GM12878 (cell line): ENCODE results near the gene TMEM182. TPM values are rescaled to one million over a fixed set of nuclear protein-coding genes. Genes with fewer than 3 reads are reported as not detected.

ENCODE experiments used
- ATAC-seq: fragments of 200-7000 bp; cut with Tn5 transposase; 3 replicates; pipeline ENCODE4 v1.9.1; 2020; ENCODE audit warnings: mild to moderate bottlenecking, moderate library complexity
- BruUV-seq: library from RNA; stranded (reverse); fragments of 400-500 nt; replicated peaks from 2 replicates; lab custom pipeline; 2021; lab: Mats Ljungman, UMichigan
- CTCF ChIA-PET: fragments of 300-600 bp; sonication (Branson Sonifier 250); formaldehyde crosslinking; extraction: SDS; loops from one replicate; lab custom pipeline; 2021; ENCODE audit warnings: inconsistent platforms; lab: Yijun Ruan, JAX
- POLR2A ChIA-PET: fragments of 350-600 bp; formaldehyde crosslinking; extraction: SDS; loops from one replicate; lab custom pipeline; 2021; ENCODE audit warnings: inconsistent platforms; lab: Charles Lee
- RAD21 ChIA-PET: fragments of 300-600 bp; sonication (Branson Sonifier 250); formaldehyde crosslinking; loops from one replicate; lab custom pipeline; 2023; ENCODE audit warnings: antibody characterized with exemption; ENCODE audit not compliant: unreplicated experiment; lab: Charles Lee
- SMC1A ChIA-PET: fragments of 300-600 bp; sonication (Branson Sonifier 250); formaldehyde crosslinking; loops from one replicate; lab custom pipeline; 2023; ENCODE audit not compliant: unreplicated experiment, uncharacterized antibody; lab: Charles Lee
- DNase-seq: peaks from one replicate; pipeline ENCODE4 v3.0.0-alpha.2; 2011; ENCODE audit warnings: low read depth, low spot score
- FAIRE-seq: peaks from 3 replicates; lab custom pipeline; 2011; peaks lifted over from hg19 to GRCh38; lab: Jason Lieb, UNC
- H2AFZ ChIP-seq: 2 replicates; pipeline ENCODE4 v1.6.0; 2011; ENCODE audit warnings: low read depth, low read length, control low read depth; ENCODE audit not compliant: control insufficient read depth
- H3K27ac ChIP-seq: 2 replicates; pipeline ENCODE4 v1.5.1; 2011; ENCODE audit warnings: control low read depth; ENCODE audit not compliant: control insufficient read depth, insufficient read depth
- H3K27me3 ChIP-seq, 2 experiments: replicated peaks in 1 of 2; 2 replicates each; pipeline versions ENCODE4 v1.6.0 to v1.6.1; 2011; ENCODE audit warnings: low read length in 1 of 2; ENCODE audit not compliant: control insufficient read depth in 2 of 2, insufficient read depth in 2 of 2
- H3K36me3 ChIP-seq, 2 experiments: 2 replicates each; pipeline ENCODE4 v1.5.1; 2011; ENCODE audit warnings: low read length in 1 of 2; ENCODE audit not compliant: control insufficient read depth in 2 of 2, insufficient read depth in 2 of 2
- H3K4me1 ChIP-seq: 2 replicates; pipeline ENCODE4 v1.6.1; 2011; ENCODE audit warnings: mild to moderate bottlenecking, low read length, moderate library complexity, mixed read lengths; ENCODE audit not compliant: control insufficient read depth, insufficient read depth
- H3K4me2 ChIP-seq: 2 replicates; pipeline ENCODE4 v1.6.0; 2011; ENCODE audit warnings: control low read depth; ENCODE audit not compliant: control insufficient read depth, insufficient read depth
- H3K4me3 ChIP-seq: fragments of 200-600 bp; sonication (generic); 2 replicates; pipeline ENCODE4 v1.5.1; 2016
- H3K79me2 ChIP-seq: 2 replicates; pipeline ENCODE4 v1.6.0; 2011; ENCODE audit warnings: low read length; ENCODE audit not compliant: control insufficient read depth, insufficient read depth
- H3K9ac ChIP-seq: 2 replicates; pipeline ENCODE4 v1.8.0; 2011; ENCODE audit warnings: low read length, control low read depth, mixed read lengths; ENCODE audit not compliant: control insufficient read depth, insufficient read depth
- H3K9me3 ChIP-seq: replicated peaks from 3 replicates; pipeline ENCODE4 v1.5.1; 2011; ENCODE audit warnings: mild to moderate bottlenecking, low read length; ENCODE audit not compliant: control insufficient read depth, insufficient read depth
- H4K20me1 ChIP-seq: 2 replicates; pipeline ENCODE4 v1.6.0; 2011; ENCODE audit not compliant: control insufficient read depth, insufficient read depth
- CTCF ChIP-seq, 3 experiments: IDR thresholded peaks in 2 of 3; conservative IDR thresholded peaks in 1 of 3; 2 replicates each; pipeline ENCODE4 v1.5.1; 2011; ENCODE audit warnings: low read depth in 3 of 3, low read length in 3 of 3, mild to moderate bottlenecking in 3 of 3, control low read depth in 2 of 3, moderate library complexity in 2 of 3, inconsistent platforms in 1 of 3, mixed read lengths in 1 of 3; ENCODE audit not compliant: control insufficient read depth in 2 of 3, insufficient read depth in 1 of 3; ENCODE audit errors: extremely low read depth in 1 of 3
- NKRF ChIP-seq: fragments of 450-650 bp; conservative IDR thresholded peaks from 2 replicates; pipeline ENCODE4 v1.6.1; 2017; ENCODE audit warnings: mild to moderate bottlenecking, moderate library complexity
- RAD21 ChIP-seq: IDR thresholded peaks from 2 replicates; pipeline ENCODE4 v1.6.1; 2011; ENCODE audit warnings: mild to moderate bottlenecking, low read depth, low read length, moderate library complexity; ENCODE audit not compliant: insufficient read depth
- SMC3 ChIP-seq: IDR thresholded peaks from 2 replicates; pipeline ENCODE4 v1.6.1; 2011; ENCODE audit warnings: low read length, improper control_type of control experiment, borderline replicate concordance
- YY1 ChIP-seq: IDR thresholded peaks from 2 replicates; pipeline ENCODE4 v1.6.1; 2011; ENCODE audit warnings: low read depth, mild to moderate bottlenecking, low read length
- whole genome bisulfite sequencing: methylation state at CpG from one replicate; pipeline ENCODE4 v1.1.6; 2016; ENCODE audit warnings: low lambda C conversion rate; ENCODE audit not compliant: insufficient replicate concordance, insufficient coverage; ENCODE audit errors: missing lambda C conversion rate; 5-methylcytosine and 5-hydroxymethylcytosine counted together
- in situ Hi-C: fragments of 300-500 bp; cut with MboI; formaldehyde crosslinking; loops from 9 replicates; pipeline ENCODE4 v1.14.3; 2018; ENCODE audit warnings: mixed read lengths
- intact Hi-C: fragments of 100-400 bp; cut with micrococcal nuclease; formaldehyde crosslinking; loops from one replicate; pipeline ENCODE4 v1.14.2; 2022; ENCODE audit not compliant: unreplicated experiment
- polyA plus RNA-seq, 11 experiments: library from polyadenylated mRNA; depleted of rRNA in 4 of 11; unstranded in 6 of 11; stranded (reverse) in 5 of 11; fragments of >200 nt; fragmentation: Nextera tagmentation in 4 of 11; fragmentation: Illumina TruSeq in 1 of 11; extraction: Ambion mirVana in 4 of 11; extraction: Trizol in 1 of 11; gene quantifications; 1 replicate in 1 of 11; 2 replicates in 10 of 11; pipeline versions ENCODE4 v1.2.1 to v1.2.3, GENCODE V29; 2011 to 2016; ENCODE audit warnings: inconsistent platforms in 2 of 11, missing spikeins in 2 of 11, low read depth in 1 of 11
- total RNA-seq, 4 experiments: library from RNA; depleted of rRNA in 3 of 4; stranded (reverse); fragments of >200 nt in 3 of 4; fragmentation: Illumina TruSeq in 1 of 4; extraction: Trizol in 1 of 4; gene quantifications; 2 replicates each; pipeline versions ENCODE4 v1.2.1 to v1.2.3, GENCODE V29; 2013 to 2021

TMEM182 gene
- total and polyA plus RNA-seq, 10 of the 15 experiments (the other 5 are each of a cell fraction or from before 2014, with no cell fraction given), result 1.8 to 5.4 (median 3.1) TPM

- peak; percentile 50 to 59 (median 53) for TF ChIP-seq CTCF (IDR thresholded peaks at IDR 0.05 in 2 of 3, conservative IDR thresholded peaks at IDR 0.05 in 1 of 3; ENCODE audit: control insufficient read depth in 2 of 3, extremely low read depth in 1 of 3, insufficient read depth in 1 of 3, low read depth in 3 of 3, low read length in 3 of 3)
- no peak for TF ChIP-seq NKRF
- peak; percentile 59 for TF ChIP-seq RAD21
- TF ChIP-seq SMC3, result 0 out of 2 replicates have a peak, but pooled peaks have one; percentile 3
- no peak for TF ChIP-seq YY1
- H3K9ac ChIP-seq, result no peak overlapping the region
- no peak overlapping the region for H3K4me3 ChIP-seq
- DNase-seq (no peak), ATAC-seq (peak; percentile 92), FAIRE-seq (no peak)
- ChIA-PET POLR2A (no interaction called here), SMC1A (interaction anchor here (0.9 kb wide), 1 partner anchor 10 kb away, joined by 3 read pairs; no protein-coding TSS in a partner anchor), CTCF (interaction anchor here (0.6 to 3.6 kb wide), 14 partner anchors 10 to 1178 kb away, joined by 3 to 21 read pairs (median 4); no protein-coding TSS in a partner anchor), RAD21 (interaction anchor here (0.8 kb wide), 1 partner anchor 1680 kb away, joined by 3 read pairs; no protein-coding TSS in a partner anchor)
- BruUV-seq, result no TSS peak
- H2AFZ ChIP-seq, result no peak overlapping the region
- H4K20me1 ChIP-seq, result no peaks in the 10 kb centered on the region
- intact Hi-C loops, result loop anchor here (5.0 kb wide), 2 partner anchors 321 to 1571 kb away; no protein-coding TSS in a partner anchor
- no peak overlapping the region for H3K4me2 ChIP-seq
- H3K27me3 ChIP-seq, result peaks cover 0 to under 1% of the 10 kb centered on the region in 2 experiments; a peak in 2 of 4 replicates
- H3K9me3 ChIP-seq, result no peaks in the 10 kb centered on the region
- no peaks in the 10 kb centered on the region for H3K79me2 ChIP-seq
- WGBS, result 33% methylated on average over 19 of the region's 19 CpGs
- no peaks in the 10 kb centered on the region for H3K4me1 ChIP-seq
- H3K27ac ChIP-seq, result no peak overlapping the region
- H3K36me3 ChIP-seq, result no peaks in the 10 kb centered on the region
- in situ Hi-C loops, result no loop called here
Observed at GRCh38 chr2:102841107-102841840, 79.4 kb downstream of the TMEM182 start.
